Measurements from ENCODE around the gene C6orf136.

DNA sequence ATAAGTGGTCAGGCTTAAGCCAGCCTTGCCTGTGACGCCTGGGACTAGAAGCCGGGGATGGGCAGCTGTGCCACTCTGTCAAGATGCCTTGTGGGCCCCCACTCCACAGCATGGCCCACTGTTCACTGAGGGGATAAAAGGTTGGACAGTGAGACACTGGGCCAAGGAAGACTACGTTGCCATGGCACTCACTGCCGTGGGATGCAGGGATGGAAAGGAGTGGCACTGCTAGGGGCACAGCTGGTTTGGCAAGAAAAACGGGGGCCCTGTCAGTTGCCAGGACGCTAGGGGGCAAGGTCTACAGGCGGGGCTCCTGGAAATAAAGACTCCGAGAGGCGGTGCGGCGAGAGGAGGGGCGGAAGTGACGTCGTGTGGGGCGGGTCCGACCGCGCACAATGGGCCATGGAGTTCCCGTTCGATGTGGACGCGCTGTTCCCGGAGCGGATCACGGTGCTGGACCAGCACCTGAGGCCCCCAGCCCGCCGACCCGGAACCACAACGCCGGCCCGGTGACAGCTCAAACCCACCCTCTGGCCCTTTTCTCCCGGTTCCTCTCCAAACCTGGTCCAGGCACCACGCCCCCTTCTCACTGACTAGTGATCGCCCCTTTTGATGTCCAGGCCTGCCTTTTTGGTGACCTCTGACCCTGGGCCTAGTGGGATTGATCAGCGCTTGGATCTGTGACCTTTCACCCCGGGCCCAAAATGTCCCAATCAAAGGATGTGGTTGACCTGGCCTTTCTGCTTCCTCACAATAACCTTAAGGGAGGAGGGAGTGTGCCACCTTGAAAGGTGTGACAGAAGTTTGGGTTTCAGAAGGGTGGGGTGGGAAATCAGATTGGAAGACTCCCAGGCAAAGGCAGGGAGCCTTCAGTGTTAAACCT, 20.2 kb upstream of the C6orf136 start, which contains the start of gene ATAT1:
- TF ChIP-seq ZNF274 (IDR thresholded peaks at IDR 0.05; ENCODE audit: low read depth, low read length) (no peak), YY1 (IDR thresholded peaks at IDR 0.05; ENCODE audit: insufficient read depth, insufficient read length) (no peak), SUZ12 (IDR thresholded peaks at IDR 0.05; ENCODE audit: extremely low read depth, insufficient read depth, insufficient read length) (no peak)
